Limb (tissue), 2 donors: Measurements from ENCODE around the gene KLHDC3.
"Not testable (repeated sequence)": the region's sequence is repeated elsewhere in the genome, so short reads cannot be mapped to it uniquely, and the experiment has no call there.

Experiments
- DNase-seq, 2 donors: peaks; one replicate each; pipeline ENCODE4 v3.0.0-alpha.2; 2016; ENCODE audit errors: extremely low spot score in 2 of 2

KLHDC3 gene

GRCh38 chr6:42988486-42989020 is 25.5 kb upstream of the KLHDC3 start:
- no peak for DNase-seq

DNA sequence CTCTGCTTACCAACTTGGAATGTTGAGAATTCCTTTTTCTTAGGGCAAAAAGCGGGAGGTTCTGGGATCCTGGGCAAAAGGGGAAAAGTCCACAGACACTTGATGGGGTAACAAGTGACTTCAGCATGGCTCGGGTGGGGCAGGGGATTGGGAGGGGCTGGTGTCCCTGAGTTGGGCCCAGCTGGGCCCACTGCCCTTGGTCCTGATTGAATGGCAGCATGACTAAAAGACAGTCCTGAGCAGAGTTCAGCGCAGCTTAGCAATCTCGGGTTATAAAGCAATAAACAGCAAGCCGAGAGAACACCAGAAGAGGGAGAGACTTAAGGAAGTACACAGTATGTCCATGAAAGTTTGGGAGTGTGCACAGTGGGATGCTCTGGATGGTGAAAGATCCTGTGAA is 24.1 kb upstream of the KLHDC3 start:
- no peak for DNase-seq

- DNase-seq = no peak
These were observed 20.6 kb upstream of the KLHDC3 start for GRCh38 chr6:42993445-42993844.

- no peak for DNase-seq
These were observed 17.5 kb upstream of the KLHDC3 start for GRCh38 chr6:42996513-42996912.

DNA sequence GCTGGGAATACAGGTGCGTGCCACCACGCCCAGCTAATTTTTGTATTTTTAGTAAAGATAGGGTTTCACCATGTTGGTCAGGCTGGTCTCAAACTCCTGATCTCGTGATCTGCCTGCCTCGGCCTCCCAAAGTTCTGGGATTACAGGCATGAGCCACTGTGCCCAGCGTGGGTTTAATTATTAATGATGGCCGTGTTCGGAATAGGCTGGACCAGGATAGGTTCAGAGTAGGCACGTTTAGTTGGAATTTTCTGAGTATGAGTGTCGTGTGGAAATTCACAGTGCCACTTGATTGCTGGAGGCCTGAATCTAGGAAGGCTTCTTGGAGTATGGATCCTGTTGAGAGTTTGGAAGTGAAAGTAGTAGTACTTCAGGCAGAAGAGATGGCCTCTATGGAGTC is 15.8 kb upstream of the KLHDC3 start:
- not testable (repeated sequence) for DNase-seq

GRCh38 chr6:43001843-43002242 is 12.2 kb upstream of the KLHDC3 start:
- no peak for DNase-seq

DNA sequence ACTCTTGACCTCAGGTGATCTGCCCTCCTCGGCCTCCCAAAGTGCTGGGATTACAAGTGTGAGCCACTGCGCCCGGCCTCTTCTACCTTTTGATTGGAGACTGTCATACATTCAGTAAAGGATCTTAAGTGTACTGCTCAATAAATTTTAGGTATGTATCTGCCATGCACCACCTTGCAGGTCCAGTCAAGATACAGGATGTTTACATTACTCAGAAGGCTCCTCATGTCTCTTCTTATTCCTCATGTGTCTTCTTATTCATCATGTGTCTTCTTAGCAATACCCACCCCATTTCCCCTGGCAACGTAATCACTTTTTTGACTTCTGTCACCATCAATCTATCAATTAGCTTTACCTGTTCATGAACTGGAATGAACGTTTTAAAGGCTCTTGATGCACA is 8.2 kb upstream of the KLHDC3 start:
- no peak for DNase-seq

GRCh38 chr6:43006251-43006650 is 7.8 kb upstream of the KLHDC3 start:
- no peak for DNase-seq

GRCh38 chr6:43007126-43007525 is 6.9 kb upstream of the KLHDC3 start:
- DNase-seq = no peak

GRCh38 chr6:43009124-43009523 is 4.9 kb upstream of the KLHDC3 start:
- DNase-seq = peak in 1 of 2 donors; percentile 62

GRCh38 chr6:43011207-43011606 is 2.8 kb upstream of the KLHDC3 start:
- DNase-seq = no peak

DNA sequence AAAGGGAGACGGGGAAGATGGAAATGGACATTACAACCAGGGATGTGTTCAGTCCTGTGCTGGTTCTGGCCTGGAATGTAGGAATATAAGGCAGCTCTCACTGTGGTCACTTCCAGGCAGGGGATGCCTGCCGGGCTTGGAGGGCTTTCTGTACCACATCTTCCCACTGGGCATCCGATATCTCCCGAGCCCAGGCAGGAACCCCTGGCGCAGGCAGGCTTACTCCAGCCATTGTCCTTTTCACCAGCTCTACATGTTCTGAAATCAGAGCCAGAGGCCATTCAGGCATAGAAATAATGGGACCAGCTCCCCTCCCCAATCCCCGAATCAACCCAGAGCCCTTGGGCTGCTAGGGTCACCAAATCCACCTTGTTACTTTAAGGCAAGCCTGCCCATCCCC is 1.7 kb upstream of the KLHDC3 start:
- no peak for DNase-seq

- no peak for DNase-seq
These were observed 779 bp upstream of the KLHDC3 start for GRCh38 chr6:43013097-43013842.

DNA sequence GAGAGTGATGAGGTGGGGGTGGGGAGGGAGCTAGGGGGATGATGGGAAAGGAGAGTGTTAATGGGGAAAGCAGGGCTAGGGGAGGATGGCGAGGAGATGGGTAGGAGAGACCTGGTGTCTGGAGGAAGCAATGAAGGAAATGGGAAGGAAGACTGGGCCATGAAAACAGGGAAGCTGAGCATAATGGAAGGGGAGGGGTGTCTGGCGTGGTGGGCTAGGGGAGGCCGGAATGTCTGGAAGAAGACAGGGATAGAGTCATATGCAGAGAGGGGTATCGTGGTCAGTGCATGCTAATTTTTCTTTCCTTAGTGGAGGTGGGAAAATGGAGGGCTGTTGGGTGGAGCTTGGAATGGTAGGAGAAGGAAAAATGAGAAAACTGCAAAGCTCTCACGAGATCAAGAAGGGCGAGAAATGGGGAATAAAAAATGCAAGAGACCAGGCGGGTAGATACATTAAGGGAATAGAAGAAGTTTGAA is 423 bp downstream of the KLHDC3 start:
- no peak for DNase-seq

GRCh38 chr6:43016176-43016942 is 2.3 kb downstream of the KLHDC3 start:
- no peak for DNase-seq

DNA sequence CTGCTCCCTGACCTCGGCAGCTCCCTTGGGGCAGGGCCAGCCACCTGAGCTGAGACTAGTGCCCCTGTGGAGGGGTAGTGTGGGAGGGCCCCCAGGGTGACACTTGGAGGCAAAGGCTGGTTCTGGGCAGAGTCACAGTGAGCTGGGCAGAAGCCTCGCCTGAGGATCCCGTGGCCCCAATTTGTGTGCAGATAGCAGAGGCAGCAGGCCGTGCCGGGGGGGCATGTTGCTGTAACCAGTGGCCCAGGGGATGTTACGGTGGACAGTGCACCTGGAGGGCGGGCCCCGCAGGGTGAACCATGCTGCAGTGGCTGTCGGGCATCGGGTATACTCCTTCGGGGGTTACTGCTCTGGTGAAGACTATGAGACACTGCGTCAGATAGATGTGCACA is 2.9 kb downstream of the KLHDC3 start:
- no peak for DNase-seq

- no peak for DNase-seq
These were observed 5.1 kb downstream of the KLHDC3 start for GRCh38 chr6:43019152-43019551.

- DNase-seq = no peak
These were observed 6.1 kb downstream of the KLHDC3 start for GRCh38 chr6:43020052-43020705.

DNA sequence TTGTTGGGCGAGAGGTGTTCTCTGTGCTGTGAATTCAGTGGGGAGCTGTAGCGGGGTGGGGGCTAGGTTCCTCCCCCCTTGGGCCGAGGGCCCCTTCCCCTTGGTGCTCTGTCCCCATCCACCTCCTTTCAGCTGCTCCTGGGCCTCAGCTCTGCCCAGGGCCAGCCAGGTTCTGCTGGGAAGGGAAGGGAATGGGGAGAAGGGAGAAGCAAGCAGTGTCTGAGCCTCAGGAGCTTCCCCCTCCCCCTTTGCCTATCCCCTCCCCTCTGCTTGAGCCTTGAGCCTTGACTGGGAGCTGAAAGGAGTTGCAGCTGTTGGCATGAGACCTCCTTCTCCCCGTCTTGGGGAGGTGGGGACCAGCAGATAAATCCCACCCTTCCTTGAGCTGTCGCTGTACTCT is 6.8 kb downstream of the KLHDC3 start:
- no peak for DNase-seq

DNA sequence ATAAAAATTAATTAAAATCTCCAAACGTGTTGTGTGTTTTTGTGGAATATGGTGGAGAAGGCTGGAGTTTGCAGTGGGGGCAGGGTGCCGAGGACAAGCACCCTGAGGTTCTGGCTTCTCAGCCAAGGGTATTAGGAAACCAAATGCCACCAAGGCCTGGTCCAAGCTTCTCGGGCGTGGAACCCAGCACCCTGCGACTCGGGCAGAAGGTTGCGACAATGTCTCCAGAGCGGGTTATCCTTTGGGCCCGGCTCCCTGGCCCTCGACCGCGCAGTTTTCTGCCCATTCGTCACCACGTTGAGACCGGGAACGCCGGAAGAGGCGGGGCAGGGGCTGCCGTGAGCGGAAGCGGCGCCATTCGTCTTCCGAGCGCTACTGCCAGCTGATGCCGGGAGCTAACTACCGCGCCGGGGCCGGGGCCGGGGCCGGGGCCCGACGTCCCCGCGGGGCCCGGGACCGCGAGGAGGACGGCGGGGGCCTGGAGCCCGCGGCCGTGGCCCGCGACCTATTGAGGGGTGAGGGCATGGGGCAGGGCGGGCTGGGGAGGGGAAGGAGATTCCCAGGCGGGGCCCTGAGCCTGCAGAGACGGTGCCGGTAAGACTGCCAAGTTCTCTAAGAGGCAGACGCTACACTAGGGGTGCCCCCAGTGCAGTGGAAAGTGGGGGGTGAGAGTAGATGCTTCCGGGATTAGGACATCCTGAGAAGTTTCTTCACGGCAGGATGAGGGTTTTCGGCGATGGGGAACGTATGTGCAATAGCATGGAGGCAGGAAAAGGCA is 7.4 kb downstream of the KLHDC3 start, which contains the start of gene RRP36:
RRP36 (plus strand) TSS at position 354 of the 778 bp plus-strand sequence; CDS start at position 386, 32 bp downstream.
- DNase-seq = peak; percentile 82 to 87

DNA sequence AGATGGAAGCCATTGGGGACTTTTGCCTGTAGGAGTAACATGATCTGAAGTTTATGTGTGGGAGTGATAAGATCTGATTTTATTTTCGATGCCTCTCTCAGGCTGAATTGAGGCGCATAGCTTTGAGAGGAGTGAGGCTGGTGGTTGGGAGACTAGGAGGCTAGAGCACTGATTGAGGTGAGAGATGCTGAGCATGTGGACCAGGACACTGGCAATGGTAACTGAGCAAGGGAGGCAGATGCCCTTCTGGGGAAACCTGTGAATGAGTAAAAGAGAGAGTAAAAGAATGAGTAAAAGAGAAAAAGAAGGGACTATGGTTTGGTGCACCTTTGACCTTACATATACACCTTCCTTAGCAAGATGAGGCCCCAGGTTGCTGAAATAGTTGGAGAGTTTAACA is 10.4 kb downstream of the KLHDC3 start:
- DNase-seq = no peak
